ENCODE measurements around the gene CAMTA1.

GRCh38 chr1:7045897-7046296, 260.6 kb downstream of the CAMTA1 start:
- TF ChIP-seq CTCF (IDR thresholded peaks at IDR 0.05): no peak
- no peak for TF ChIP-seq POLR2A (IDR thresholded peaks at IDR 0.05)
- TF ChIP-seq EP300 (IDR thresholded peaks at IDR 0.05): no peak
- no peak for TF ChIP-seq POLR2AphosphoS5 (IDR thresholded peaks at IDR 0.05)
